Measurements from ENCODE around the gene KRTAP15-1.

KRTAP15-1 gene

DNA sequence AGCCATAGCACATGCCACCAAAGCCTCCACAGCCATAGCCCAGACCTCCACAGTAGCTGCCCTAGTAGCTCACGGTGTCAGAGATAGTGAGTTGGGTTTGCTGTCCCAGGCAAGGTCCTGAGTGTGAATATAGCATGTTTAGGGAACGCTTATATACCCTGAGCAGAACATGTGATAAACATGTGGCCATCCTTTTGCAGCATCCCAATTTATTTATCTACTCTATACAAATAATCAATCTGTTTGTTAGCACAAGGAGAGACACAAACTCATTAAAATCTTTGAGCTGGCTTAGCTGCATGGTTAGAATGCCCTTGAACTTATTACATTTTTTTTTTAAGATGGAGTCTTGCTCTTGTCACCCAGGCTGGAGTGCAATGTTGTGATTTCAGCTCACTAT is 47.3 kb downstream of the KRTAP15-1 start, which contains the start of gene KRTAP19-2:
TSS of gene KRTAP19-2 (minus strand) at position 101 of the 400 bp plus-strand sequence. CDS start at position 13, 88 bp downstream.
- H3K9ac ChIP-seq (ENCODE audit: low read length): no peak within 1 kb of the TSS
- no peaks in the 10 kb centered on the region for H3K9me3 ChIP-seq (ENCODE audit: low read length)
- no peaks in the 10 kb centered on the region for H3K36me3 ChIP-seq (ENCODE audit: insufficient read depth, low read length)
- no peaks in the 10 kb centered on the region for H3K4me1 ChIP-seq (ENCODE audit: insufficient read depth, low read length, severe bottlenecking)
- no peak within 1 kb of the TSS for H3K27ac ChIP-seq (ENCODE audit: low read depth, low read length, poor library complexity, severe bottlenecking)
- no peak within 1 kb of the TSS for H3K4me3 ChIP-seq (ENCODE audit: low read depth, low read length, poor library complexity, severe bottlenecking)
- H4K20me1 ChIP-seq (ENCODE audit: insufficient read depth, low read length): no peaks in the 10 kb centered on the region
- H3K27me3 ChIP-seq (ENCODE audit: insufficient read depth, low read length): no peaks in the 10 kb centered on the region
- TF ChIP-seq, protein P1, sequence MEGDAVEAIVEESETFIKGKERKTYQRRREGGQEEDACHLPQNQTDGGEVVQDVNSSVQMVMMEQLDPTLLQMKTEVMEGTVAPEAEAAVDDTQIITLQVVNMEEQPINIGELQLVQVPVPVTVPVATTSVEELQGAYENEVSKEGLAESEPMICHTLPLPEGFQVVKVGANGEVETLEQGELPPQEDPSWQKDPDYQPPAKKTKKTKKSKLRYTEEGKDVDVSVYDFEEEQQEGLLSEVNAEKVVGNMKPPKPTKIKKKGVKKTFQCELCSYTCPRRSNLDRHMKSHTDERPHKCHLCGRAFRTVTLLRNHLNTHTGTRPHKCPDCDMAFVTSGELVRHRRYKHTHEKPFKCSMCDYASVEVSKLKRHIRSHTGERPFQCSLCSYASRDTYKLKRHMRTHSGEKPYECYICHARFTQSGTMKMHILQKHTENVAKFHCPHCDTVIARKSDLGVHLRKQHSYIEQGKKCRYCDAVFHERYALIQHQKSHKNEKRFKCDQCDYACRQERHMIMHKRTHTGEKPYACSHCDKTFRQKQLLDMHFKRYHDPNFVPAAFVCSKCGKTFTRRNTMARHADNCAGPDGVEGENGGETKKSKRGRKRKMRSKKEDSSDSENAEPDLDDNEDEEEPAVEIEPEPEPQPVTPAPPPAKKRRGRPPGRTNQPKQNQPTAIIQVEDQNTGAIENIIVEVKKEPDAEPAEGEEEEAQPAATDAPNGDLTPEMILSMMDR (IDR thresholded peaks at IDR 0.05; ENCODE audit: low read length): no peak
- no peak for TF ChIP-seq EZH2 (IDR thresholded peaks at IDR 0.05; ENCODE audit: borderline replicate concordance, low read length)
- no peaks in the 10 kb centered on the region for H3F3A ChIP-seq (ENCODE audit: insufficient read depth, low read length)
- H3K79me2 ChIP-seq (ENCODE audit: insufficient read depth, low read length): no peaks in the 10 kb centered on the region
- no peak within 1 kb of the TSS for H2AFZ ChIP-seq (ENCODE audit: low read length)
- no peak within 1 kb of the TSS for H3K4me2 ChIP-seq (ENCODE audit: low read length)
- H3K9me2 ChIP-seq (ENCODE audit: low read depth, low read length): no peaks in the 10 kb centered on the region
